Measurements from ENCODE around the gene DBF4. TPM values are rescaled to one million over a fixed set of nuclear protein-coding genes. Genes with fewer than 3 reads are reported as not detected.

Gene DBF4
- total and polyA plus RNA-seq, 2 donors (not counting 1 experiment from before 2014, with no cell fraction given) = 7.8 to 21.0 TPM

GRCh38 chr7:87876869-87877234 lies 559 bp downstream of the DBF4 start:
- intact Hi-C loops (cut with micrococcal nuclease) = loop anchor here (1.0 to 2.0 kb wide), 8 partner anchors 10 to 725 kb away; partner anchors contain the start of genes ABCB4, ADAM22, CROT and DMTF1

More at GRCh38 chr7:87876869-87877234, 559 bp downstream of the DBF4 start:
- ChIA-PET CTCF (interaction anchor here (1.8 kb wide), 1 partner anchor 10 kb away, joined by 5 read pairs; no protein-coding TSS in a partner anchor), POLR2A (interaction anchor here (1.3 kb wide), 1 partner anchor 57 kb away, joined by 4 read pairs; the partner anchor contains the start of gene ADAM22)
- Mint-ChIP-seq H3K4me1 (peaks cover 37% of the 10 kb centered on the region), H3K27me3 (no peaks in the 10 kb centered on the region), H3K27ac (peak overlapping the region; percentile 98), H3K4me3 (peak overlapping the region; percentile 76), H3K9me3 (ENCODE audit: insufficient read depth) (no peaks in the 10 kb centered on the region)
- peaks cover 0 to 2% of the 10 kb centered on the region in 2 experiments for H3K36me3 ChIP-seq (replicated peaks in 1 of 2; ENCODE audit: control extremely low read depth in 1 of 2, control insufficient read depth in 1 of 2, extremely low read depth in 1 of 2, insufficient read depth in 2 of 2, low read length in 1 of 2)
- peak overlapping the region; percentile 93 for H2AFZ ChIP-seq (ENCODE audit: insufficient read depth, low read depth, low read length, poor library complexity, severe bottlenecking)
- WGBS (ENCODE audit: insufficient coverage) = under 1% methylated on average over 23 of the region's 27 CpGs
- peaks cover 18 to 24% of the 10 kb centered on the region in 2 donors for H3K4me1 ChIP-seq (ENCODE audit: control insufficient read depth in 2 of 2, insufficient read depth in 2 of 2, low read length in 2 of 2)
- H3K9ac ChIP-seq (ENCODE audit: low read length) = peak overlapping the region; percentile 87
- peaks cover 10% of the 10 kb centered on the region for H4K20me1 ChIP-seq (ENCODE audit: control insufficient read depth, insufficient read depth, low read length, poor library complexity, severe bottlenecking)
- H3K9me3 ChIP-seq (ENCODE audit: control extremely low read depth in 1 of 3, control insufficient read depth in 2 of 3, insufficient read depth in 1 of 3, low read length in 2 of 3) = no peaks in the 10 kb centered on the region
- peaks cover 85% of the 10 kb centered on the region for H3K79me2 ChIP-seq (ENCODE audit: control insufficient read depth, insufficient read depth, low read length)
- DNase-seq (no peak), ATAC-seq (ENCODE audit: low read depth) (no peak)
- peak overlapping the region; percentile 83 to 93 for H3K27ac ChIP-seq (ENCODE audit: low read length in 2 of 2)
- H3K4me3 ChIP-seq (ENCODE audit: control extremely low read depth in 1 of 5, extremely low read depth in 1 of 5, insufficient read depth in 1 of 5, low read depth in 2 of 5, low read length in 4 of 5) = peak overlapping the region; percentile 73 to 98 (median 93)
- H3K27me3 ChIP-seq (replicated peaks in 1 of 4; ENCODE audit: control extremely low read depth in 1 of 4, control insufficient read depth in 3 of 4, insufficient read depth in 4 of 4, low read length in 3 of 4) = no peaks in the 10 kb centered on the region
- H3K4me2 ChIP-seq (replicated peaks; ENCODE audit: low read depth, low read length, poor library complexity, severe bottlenecking) = peak overlapping the region; percentile 93
- no peak for TF ChIP-seq EZH2 (IDR thresholded peaks at IDR 0.05; ENCODE audit: borderline replicate concordance, insufficient read depth, low read depth, low read length, poor library complexity, severe bottlenecking)
- no peak for TF ChIP-seq CTCF (IDR thresholded peaks at IDR 0.05)
